ENCODE data around the gene PARVG.

Gene PARVG

DNA sequence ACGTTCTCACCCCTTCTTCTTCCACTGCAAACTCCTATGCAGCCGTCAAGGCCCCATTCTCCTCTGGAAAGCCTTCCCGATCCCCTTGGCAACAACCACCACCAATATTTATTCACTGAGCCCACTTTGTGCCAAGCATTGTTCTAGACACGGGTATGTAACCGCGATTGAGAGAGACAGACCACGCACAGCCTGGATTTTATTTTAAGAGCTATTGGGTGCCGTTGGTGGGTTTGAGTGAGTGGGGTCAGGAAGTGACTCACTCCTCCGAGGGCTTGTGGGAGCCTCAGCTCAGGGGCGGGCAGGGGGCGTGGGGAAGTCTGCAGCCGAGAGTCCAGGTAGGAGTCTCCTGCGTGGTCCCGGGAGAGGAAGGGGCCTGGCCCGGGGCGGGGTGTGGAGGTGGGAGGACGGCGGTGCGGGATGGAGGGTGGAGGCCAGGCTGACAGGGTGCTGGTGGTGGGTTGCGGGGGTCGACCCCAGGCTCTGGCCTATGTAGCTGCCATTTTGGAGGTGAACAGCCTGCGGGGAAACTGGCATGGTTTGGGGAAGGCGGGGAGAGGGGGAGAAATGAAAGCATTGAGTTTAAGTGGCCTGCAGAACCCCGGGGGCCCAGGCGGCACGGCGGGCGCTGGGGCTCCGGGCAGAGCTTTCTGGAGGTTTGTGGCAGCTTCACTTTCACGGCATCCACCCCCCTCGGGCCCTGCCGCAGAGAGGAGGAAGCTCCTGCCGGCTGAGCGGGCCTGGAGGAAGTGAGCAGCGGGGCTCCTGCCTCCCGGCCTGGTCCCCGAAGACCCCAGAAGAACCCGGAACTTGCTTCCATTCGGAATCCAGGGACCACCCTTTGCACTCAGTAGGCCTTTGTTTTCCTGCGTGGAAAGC lies 547 bp downstream of the PARVG start:
- TF ChIP-seq, protein P1, sequence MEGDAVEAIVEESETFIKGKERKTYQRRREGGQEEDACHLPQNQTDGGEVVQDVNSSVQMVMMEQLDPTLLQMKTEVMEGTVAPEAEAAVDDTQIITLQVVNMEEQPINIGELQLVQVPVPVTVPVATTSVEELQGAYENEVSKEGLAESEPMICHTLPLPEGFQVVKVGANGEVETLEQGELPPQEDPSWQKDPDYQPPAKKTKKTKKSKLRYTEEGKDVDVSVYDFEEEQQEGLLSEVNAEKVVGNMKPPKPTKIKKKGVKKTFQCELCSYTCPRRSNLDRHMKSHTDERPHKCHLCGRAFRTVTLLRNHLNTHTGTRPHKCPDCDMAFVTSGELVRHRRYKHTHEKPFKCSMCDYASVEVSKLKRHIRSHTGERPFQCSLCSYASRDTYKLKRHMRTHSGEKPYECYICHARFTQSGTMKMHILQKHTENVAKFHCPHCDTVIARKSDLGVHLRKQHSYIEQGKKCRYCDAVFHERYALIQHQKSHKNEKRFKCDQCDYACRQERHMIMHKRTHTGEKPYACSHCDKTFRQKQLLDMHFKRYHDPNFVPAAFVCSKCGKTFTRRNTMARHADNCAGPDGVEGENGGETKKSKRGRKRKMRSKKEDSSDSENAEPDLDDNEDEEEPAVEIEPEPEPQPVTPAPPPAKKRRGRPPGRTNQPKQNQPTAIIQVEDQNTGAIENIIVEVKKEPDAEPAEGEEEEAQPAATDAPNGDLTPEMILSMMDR (IDR thresholded peaks at IDR 0.05; ENCODE audit: low read depth, low read length), result no peak
- H3K4me3 ChIP-seq (ENCODE audit: low read depth, low read length), result no peak overlapping the region
- no peak for DNase-seq

DNA sequence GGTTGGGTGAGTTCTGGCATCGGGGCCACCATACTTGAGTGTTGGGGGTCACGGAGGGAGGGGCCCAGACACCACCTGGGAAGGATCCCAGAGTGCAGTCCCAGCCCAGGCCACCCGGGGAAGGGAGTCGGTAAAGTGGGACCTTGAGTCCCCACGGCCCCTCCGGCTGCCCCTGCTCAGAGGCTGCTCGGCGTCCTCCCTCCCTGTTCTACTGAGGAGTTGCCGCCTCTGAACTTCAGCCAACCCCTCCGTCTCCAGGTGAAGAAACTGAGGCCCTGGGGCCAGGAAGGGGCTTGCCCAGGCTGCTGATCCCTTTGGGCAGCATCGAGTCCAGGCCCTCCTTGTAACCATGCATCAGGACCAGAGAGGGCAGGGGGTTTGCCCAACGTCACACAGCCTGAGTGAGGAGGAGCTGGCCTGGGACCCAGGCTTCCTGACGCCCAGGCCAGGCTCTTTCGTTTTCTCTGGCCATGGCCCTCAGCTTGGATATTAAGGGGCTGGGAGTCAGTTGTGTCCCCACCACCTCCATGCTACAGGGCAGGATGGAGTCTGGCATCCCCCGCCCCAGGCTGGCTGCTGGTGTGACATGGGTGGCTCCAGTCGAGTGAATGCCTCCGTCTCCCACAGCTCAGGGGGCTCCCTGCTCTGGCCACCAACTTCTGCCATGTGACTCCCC lies 1.3 kb downstream of the PARVG start:
- H3K9me3 ChIP-seq (ENCODE audit: severe bottlenecking), result no peaks in the 10 kb centered on the region
- H3K27me3 ChIP-seq (ENCODE audit: insufficient read depth, low read depth, severe bottlenecking), result no peaks in the 10 kb centered on the region
- H3K27ac ChIP-seq, result no peak overlapping the region
- TF ChIP-seq, protein P1 (IDR thresholded peaks at IDR 0.05; ENCODE audit: low read depth, low read length), result no peak
- DNase-seq, result no peak
- no peak overlapping the region for H3K4me3 ChIP-seq (ENCODE audit: low read depth, low read length)
- H3K36me3 ChIP-seq, result no peaks in the 10 kb centered on the region

More for the DNA sequence above, 547 bp downstream of the PARVG start:
- Histone ChIP-seq H3K27me3 (ENCODE audit: insufficient read depth, low read depth, severe bottlenecking) (no peaks in the 10 kb centered on the region), H3K27ac (no peak overlapping the region), H3K9me3 (ENCODE audit: severe bottlenecking) (no peaks in the 10 kb centered on the region), H3K36me3 (no peaks in the 10 kb centered on the region)

DNA sequence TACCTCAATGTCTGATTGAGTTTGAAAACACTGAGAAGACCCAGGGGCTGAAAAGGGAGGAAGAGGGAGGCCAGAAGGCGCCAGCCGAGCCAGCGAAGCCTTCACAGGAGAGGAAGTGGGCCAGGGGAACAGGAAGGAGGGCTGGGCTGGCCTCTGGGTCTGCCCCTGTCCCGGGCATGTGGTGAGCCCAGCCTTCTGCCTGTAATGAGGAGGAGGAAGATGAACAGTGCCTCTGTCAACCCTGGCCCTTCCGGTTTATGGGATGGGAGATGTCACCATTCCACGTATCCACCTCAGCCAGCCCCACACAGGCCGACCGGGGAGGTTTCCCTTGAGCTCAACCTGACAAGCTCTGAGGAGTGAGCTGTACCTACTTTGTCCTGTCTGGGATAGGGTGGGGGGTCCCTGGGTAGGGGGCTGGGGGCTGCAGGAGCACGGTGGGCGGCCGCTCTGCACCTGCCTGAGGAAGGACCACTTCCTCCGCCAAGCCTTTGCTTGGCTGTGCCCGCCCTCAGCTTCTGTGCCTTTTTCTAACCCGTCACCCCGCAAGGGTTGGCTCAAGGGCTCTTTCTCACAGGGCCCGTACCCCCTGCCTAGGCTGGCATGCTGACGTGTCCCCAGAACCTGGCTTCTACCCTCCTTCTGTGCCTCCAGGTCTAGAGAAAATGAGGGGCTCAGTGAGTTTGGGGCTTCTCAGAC lies 2.0 kb downstream of the PARVG start:
- Histone ChIP-seq H3K9me3 (ENCODE audit: severe bottlenecking) (no peaks in the 10 kb centered on the region), H3K36me3 (no peaks in the 10 kb centered on the region), H3K27me3 (ENCODE audit: insufficient read depth, low read depth, severe bottlenecking) (no peaks in the 10 kb centered on the region), H3K4me3 (ENCODE audit: low read depth, low read length) (no peak overlapping the region), H3K27ac (no peak overlapping the region)
- DNase-seq, result no peak
- TF ChIP-seq, protein P1 (IDR thresholded peaks at IDR 0.05; ENCODE audit: low read depth, low read length), result no peak

DNA sequence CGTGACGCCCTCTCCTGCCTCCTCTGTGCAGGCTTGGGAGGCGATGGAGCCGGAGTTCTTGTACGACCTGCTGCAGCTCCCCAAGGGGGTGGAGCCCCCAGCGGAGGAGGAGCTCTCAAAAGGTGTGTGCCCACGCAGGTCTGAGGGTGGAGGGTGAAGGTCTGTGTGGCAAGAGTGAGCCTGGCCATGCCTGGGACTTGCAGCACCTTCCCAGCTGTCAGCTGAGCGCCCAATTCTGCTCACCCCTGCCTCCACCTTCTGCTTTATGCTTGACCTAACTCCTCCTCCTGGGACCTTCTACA lies 2.5 kb downstream of the PARVG start:
- Histone ChIP-seq H3K36me3 (no peaks in the 10 kb centered on the region), H3K4me3 (ENCODE audit: low read depth, low read length) (no peak overlapping the region), H3K9me3 (ENCODE audit: severe bottlenecking) (no peaks in the 10 kb centered on the region), H3K27me3 (ENCODE audit: insufficient read depth, low read depth, severe bottlenecking) (no peaks in the 10 kb centered on the region), H3K27ac (no peak overlapping the region)
- DNase-seq, result no peak
- TF ChIP-seq, protein P1 (IDR thresholded peaks at IDR 0.05; ENCODE audit: low read depth, low read length), result no peak

DNA sequence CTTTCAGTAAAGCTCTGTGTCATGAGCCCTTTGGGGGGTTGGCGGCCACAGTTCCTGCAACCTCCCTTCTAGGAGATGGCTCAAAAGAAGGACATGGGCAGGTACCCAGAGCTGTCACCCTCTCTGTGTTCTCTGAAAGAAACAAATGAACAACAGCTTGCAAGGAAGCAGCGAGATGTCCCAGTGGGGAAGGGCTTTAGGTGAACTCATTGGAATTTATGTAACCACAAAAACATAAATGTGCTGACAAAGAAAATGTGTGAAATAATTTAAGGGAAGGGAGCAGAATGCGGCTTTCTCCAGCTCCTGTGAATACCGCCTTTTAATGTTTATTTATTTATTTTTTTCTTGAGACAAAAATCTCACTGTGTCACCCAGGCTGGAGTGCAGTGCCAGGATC lies 3.3 kb downstream of the PARVG start:
- H3K27ac ChIP-seq, result no peak overlapping the region
- TF ChIP-seq, protein P1 (IDR thresholded peaks at IDR 0.05; ENCODE audit: low read depth, low read length), result no peak
- no peaks in the 10 kb centered on the region for H3K27me3 ChIP-seq (ENCODE audit: insufficient read depth, low read depth, severe bottlenecking)
- no peak for DNase-seq
- no peaks in the 10 kb centered on the region for H3K9me3 ChIP-seq (ENCODE audit: severe bottlenecking)
- H3K4me3 ChIP-seq (ENCODE audit: low read depth, low read length), result no peak overlapping the region
- H3K36me3 ChIP-seq, result no peaks in the 10 kb centered on the region
